OCI-M2 (cell line): ENCODE measurements around the gene TMEM135.
"Not testable (repeated sequence)": the region's sequence is repeated elsewhere in the genome, so short reads cannot be mapped to it uniquely, and the experiment has no call there.

ENCODE experiments used
- DNase-seq: peaks from one replicate; lab custom pipeline; 2025; ENCODE audit not compliant: unreplicated experiment; lab: John Stamatoyannopoulos, UW

TMEM135 gene

GRCh38 chr11:87255589-87255988, 217.9 kb downstream of the TMEM135 start:
- no peak for DNase-seq

- no peak for DNase-seq
Observed at GRCh38 chr11:87256694-87257340, 219.1 kb downstream of the TMEM135 start.

- no peak for DNase-seq
Observed at GRCh38 chr11:87258171-87258833, 220.6 kb downstream of the TMEM135 start.

GRCh38 chr11:87259736-87260135, 222.0 kb downstream of the TMEM135 start:
- DNase-seq = no peak

GRCh38 chr11:87260811-87261210, 223.1 kb downstream of the TMEM135 start:
- DNase-seq = no peak

GRCh38 chr11:87263264-87263838, 225.6 kb downstream of the TMEM135 start:
- DNase-seq = no peak

GRCh38 chr11:87263979-87264378, 226.2 kb downstream of the TMEM135 start:
- no peak for DNase-seq

- DNase-seq = no peak
Observed at GRCh38 chr11:87265132-87265531, 227.4 kb downstream of the TMEM135 start.

GRCh38 chr11:87265979-87266378, 228.2 kb downstream of the TMEM135 start:
- no peak for DNase-seq

GRCh38 chr11:87266751-87267150, 229.0 kb downstream of the TMEM135 start:
- DNase-seq = no peak

GRCh38 chr11:87271951-87272350, 234.2 kb downstream of the TMEM135 start:
- DNase-seq = not testable (repeated sequence)

GRCh38 chr11:87275176-87275575, 237.4 kb downstream of the TMEM135 start:
- no peak for DNase-seq

- DNase-seq = no peak
Observed at GRCh38 chr11:87280143-87280542, 242.4 kb downstream of the TMEM135 start.

GRCh38 chr11:87281496-87281895, 243.8 kb downstream of the TMEM135 start:
- DNase-seq = no peak

- DNase-seq = no peak
Observed at GRCh38 chr11:87284306-87284705, 246.6 kb downstream of the TMEM135 start.

GRCh38 chr11:87285674-87286073, 247.9 kb downstream of the TMEM135 start:
- DNase-seq = not testable (repeated sequence)

- DNase-seq = no peak
Observed at GRCh38 chr11:87286338-87286737, 248.6 kb downstream of the TMEM135 start.

GRCh38 chr11:87290304-87290922, 252.7 kb downstream of the TMEM135 start:
- DNase-seq = peak; percentile 16

GRCh38 chr11:87292598-87292997, 254.9 kb downstream of the TMEM135 start:
- no peak for DNase-seq

- no peak for DNase-seq
Observed at GRCh38 chr11:87295237-87295636, 257.5 kb downstream of the TMEM135 start.

- DNase-seq = no peak
Observed at GRCh38 chr11:87296627-87297026, 258.9 kb downstream of the TMEM135 start.

- DNase-seq = no peak
Observed at GRCh38 chr11:87298155-87298554, 260.4 kb downstream of the TMEM135 start.
